Activated CD4-positive, alpha-beta memory T cell treated with anti-CD3 and anti-CD28 coated beads, Interleukin-2, amount 10 ng/mL, durations not matched to agents 7 days and 5 days (primary cell): Measurements from ENCODE around the gene GNRH2. TPM values are rescaled to one million over a fixed set of nuclear protein-coding genes. Genes with fewer than 3 reads are reported as not detected.

Source experiments
- CTCF ChIA-PET: fragments of 350-600 bp; sonication (Branson Sonifier 250); formaldehyde crosslinking; loops from one replicate; lab custom pipeline; 2021; ENCODE audit warnings: antibody characterized with exemption, inconsistent platforms; lab: Charles Lee
- POLR2A ChIA-PET: fragments of 350-600 bp; sonication (Branson Sonifier 250); formaldehyde crosslinking; loops from one replicate; lab custom pipeline; 2021; ENCODE audit warnings: antibody characterized with exemption; lab: Charles Lee
- DNase-seq: peaks from one replicate; pipeline ENCODE4 v3.0.0-alpha.2; 2020
- H3K27ac Mint-ChIP-seq: one replicate; pipeline ENCODE4 v1.8.0; 2021; ENCODE audit warnings: mild to moderate bottlenecking, mixed read lengths
- H3K27me3 Mint-ChIP-seq: one replicate; pipeline ENCODE4 v1.8.0; 2021; ENCODE audit warnings: mixed read lengths
- H3K36me3 Mint-ChIP-seq: one replicate; pipeline ENCODE4 v1.8.0; 2021; ENCODE audit warnings: low read depth, mixed read lengths
- H3K4me1 Mint-ChIP-seq: one replicate; pipeline ENCODE4 v1.8.0; 2021; ENCODE audit warnings: mixed read lengths
- H3K4me3 Mint-ChIP-seq: one replicate; pipeline ENCODE4 v1.8.0; 2021; ENCODE audit warnings: mild to moderate bottlenecking, mixed read lengths
- H3K9me3 Mint-ChIP-seq: one replicate; pipeline ENCODE4 v1.8.0; 2021; ENCODE audit warnings: mixed read lengths
- total RNA-seq, 2 experiments: library from RNA; stranded (reverse); gene quantifications; one replicate each; pipeline ENCODE4 v1.2.3, GENCODE V29; 2021

The GNRH2 gene
- total RNA-seq, 2 experiments from 2014 or later, result 2.3 to 3.0 TPM

DNA sequence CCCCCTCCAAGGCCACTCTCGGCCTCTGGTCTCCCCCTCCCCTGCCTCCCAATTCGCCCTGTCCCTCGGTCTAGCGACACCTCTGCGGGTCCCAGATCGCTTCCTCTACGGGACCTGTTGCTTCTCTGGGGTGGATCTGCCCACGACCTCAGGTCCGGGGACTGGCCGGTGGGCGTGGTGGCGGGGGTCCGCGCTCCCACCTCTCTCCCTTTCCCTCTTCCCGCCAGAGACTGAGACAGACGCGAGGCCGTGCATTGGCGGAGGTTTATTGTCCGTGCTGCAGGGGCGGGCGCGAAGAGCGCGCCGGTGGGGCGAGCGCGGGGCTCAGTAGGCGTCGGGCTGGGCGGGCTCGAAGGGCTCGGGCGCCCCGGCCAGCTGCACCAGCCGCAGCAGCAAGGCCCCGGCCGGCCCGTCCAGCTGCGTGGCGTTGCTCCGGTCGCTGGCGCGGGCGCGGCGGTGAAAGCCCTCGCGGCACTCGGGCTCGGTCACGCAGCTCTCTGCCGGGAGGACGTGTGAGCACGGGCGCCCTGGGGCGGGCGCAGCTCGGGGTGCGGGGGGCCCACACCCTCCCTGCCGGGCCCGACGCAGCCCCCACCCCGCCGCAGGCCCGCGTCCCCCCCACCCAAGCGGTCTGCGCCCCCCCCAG, 39.0 kb downstream of the GNRH2 start:
- H3K4me1 Mint-ChIP-seq, result peaks cover 17% of the 10 kb centered on the region
- no peak overlapping the region for H3K4me3 Mint-ChIP-seq
- H3K9me3 Mint-ChIP-seq, result peaks cover 5% of the 10 kb centered on the region
- peaks cover 57% of the 10 kb centered on the region for H3K27me3 Mint-ChIP-seq
- no peak for DNase-seq
- H3K27ac Mint-ChIP-seq, result no peak overlapping the region
- POLR2A ChIA-PET, result no interaction called here
- peaks cover 5% of the 10 kb centered on the region for H3K36me3 Mint-ChIP-seq
- CTCF ChIA-PET, result no interaction called here

DNA sequence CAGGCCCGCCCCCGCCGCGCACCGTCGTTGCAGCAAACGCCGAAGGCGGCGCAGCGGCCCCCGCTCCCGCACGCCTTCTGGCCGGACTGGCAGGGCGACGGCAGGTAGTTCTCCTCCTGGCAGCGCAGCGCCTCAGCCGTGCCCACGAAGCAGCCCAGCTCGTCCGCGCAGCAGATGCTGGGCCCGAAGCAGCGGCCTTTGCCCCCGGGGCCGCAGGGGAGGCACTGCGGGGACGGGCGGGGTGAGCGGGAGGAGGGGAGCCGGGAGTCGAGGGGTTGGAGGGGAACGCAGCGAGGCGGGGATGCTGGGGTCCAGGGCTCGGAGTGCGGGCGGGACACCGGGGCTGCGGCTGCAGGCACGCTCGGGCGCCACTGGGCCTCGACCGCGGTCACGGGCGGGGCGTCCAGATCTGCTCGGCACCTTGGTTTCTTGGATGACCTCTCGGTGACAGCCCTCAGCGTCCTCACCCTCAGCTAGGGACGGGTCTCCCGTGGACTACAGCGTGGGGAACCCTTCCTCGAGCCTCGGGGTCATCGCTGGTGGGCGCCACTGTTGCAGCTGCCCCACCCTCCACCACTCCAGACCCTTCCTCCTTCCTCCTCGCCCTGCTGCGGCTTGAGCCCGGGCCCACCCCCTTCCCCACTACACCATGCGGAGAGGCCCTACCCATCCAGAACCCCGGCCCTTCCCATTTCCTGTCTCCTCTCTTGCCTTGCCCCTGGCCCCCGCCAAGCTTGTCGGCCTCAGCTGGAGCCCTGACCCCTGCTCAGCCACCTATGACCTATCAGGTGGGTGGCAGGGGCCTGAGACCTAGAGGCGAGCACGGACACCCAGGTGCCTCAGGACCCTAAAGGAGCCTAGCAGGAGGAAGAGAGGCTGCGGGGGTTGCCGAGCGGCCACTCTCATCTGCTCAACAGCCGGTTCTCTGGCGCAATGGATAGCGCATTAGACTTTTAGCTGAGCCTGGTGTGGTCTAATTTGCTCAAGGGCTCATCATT, 39.8 kb downstream of the GNRH2 start:
- Mint-ChIP-seq H3K4me3 (no peak overlapping the region), H3K4me1 (peaks cover 10% of the 10 kb centered on the region), H3K27ac (no peak overlapping the region), H3K36me3 (no peaks in the 10 kb centered on the region), H3K9me3 (no peaks in the 10 kb centered on the region), H3K27me3 (peaks cover 54% of the 10 kb centered on the region)
- ChIA-PET POLR2A (no interaction called here), CTCF (interaction anchor here (0.6 kb wide), 1 partner anchor 30 kb away, joined by 3 read pairs; no protein-coding TSS in a partner anchor)
- DNase-seq, result no peak

DNA sequence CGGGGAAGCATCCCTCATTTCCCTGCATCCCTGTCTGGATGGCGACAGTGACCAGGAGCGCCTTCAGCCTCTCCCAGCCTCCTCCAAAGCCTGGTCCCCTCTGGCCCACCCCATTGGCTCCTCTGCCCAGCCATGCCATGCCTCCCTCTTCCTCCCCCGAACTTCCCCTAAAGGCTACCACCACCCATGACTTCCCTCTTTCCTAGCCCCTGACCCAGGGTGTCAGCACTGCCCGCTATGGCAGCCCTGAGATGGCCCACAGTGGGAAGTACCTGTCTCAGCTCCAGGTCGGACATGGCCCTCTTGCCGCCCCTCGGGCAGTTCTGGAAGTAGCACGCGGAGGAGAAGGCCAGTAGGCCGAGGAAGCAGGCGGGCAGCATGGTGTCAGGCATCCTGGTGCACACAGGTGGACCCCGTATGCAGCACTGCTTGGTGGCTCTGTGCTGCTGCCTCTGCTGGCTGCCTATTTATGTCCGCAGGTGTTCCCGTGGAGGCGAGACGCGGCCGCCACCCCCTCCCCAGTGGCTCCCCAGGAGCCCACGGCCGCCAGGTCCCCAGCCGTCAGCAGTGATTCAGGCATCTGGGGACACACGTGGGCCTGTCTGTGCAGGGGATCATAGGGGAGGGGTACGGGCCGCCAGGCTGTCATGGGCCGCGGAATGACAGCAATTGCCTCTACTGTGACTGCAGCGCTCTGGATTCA, 41.0 kb downstream of the GNRH2 start, which contains the start of gene AVP:
TSS of gene AVP (minus strand) at position 442 of the 703 bp plus-strand sequence. CDS start at position 392, 50 bp downstream.
- Mint-ChIP-seq H3K4me3 (no peak within 1 kb of the TSS), H3K4me1 (peaks cover 10% of the 10 kb centered on the region), H3K9me3 (no peaks in the 10 kb centered on the region), H3K27me3 (peaks cover 55% of the 10 kb centered on the region), H3K27ac (no peak within 1 kb of the TSS), H3K36me3 (no peaks in the 10 kb centered on the region)
- DNase-seq, result no peak
- ChIA-PET POLR2A (no interaction called here), CTCF (interaction anchor here (0.6 kb wide), 1 partner anchor 31 kb away, joined by 3 read pairs; no protein-coding TSS in a partner anchor)

DNA sequence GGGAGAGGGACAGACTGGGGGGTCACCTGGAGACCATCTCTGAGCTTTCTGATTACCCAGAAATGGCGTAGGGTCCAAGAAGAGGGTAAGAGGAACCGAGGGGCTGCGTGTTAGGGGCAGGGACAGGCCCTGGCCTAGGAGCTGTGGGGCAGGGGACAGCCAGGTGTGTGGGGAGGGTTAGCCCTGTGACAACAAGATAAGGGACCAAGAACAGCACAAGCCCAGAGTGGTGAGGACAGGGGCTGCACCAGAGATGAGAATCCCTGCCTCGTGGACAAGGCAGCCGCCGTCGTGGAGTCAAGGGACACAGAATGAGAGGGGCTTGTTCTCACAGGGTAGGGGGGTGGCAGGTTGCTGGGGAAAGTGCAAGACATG, 41.6 kb downstream of the GNRH2 start:
- H3K27me3 Mint-ChIP-seq, result peaks cover 56% of the 10 kb centered on the region
- no peaks in the 10 kb centered on the region for H3K36me3 Mint-ChIP-seq

DNA sequence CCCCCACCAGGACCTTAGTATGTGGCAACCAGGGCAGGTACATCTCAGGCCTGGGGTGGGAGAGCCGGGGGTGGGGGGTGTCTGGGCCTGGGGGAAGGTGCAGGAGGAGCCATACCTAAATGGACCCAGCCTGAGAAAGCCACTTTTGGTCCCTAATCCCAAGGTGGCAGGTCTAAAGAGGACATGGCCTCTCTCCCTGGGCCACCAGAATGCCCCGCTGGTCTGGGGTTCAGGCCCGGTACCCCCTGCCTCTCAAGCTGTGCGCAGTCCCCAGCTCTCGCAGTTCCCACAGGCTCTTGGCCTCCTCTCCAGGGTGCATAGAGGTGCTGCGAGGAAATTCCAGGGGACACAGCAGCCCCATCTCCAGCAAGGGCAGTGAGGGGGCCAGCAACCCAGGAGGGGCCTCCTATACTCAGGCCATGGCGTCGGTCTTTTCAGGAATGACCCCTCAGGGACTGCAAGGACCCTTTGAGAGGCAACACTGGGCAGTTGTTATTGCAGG, 42.2 kb downstream of the GNRH2 start:
- H3K4me3 Mint-ChIP-seq, result no peak overlapping the region
- no peaks in the 10 kb centered on the region for H3K36me3 Mint-ChIP-seq
- ChIA-PET CTCF (no interaction called here), POLR2A (no interaction called here)
- peaks cover 57% of the 10 kb centered on the region for H3K27me3 Mint-ChIP-seq
- peaks cover 15% of the 10 kb centered on the region for H3K4me1 Mint-ChIP-seq
- DNase-seq, result no peak
- no peaks in the 10 kb centered on the region for H3K9me3 Mint-ChIP-seq
- no peak overlapping the region for H3K27ac Mint-ChIP-seq

More for the DNA sequence above, 41.6 kb downstream of the GNRH2 start:
- H3K27ac Mint-ChIP-seq, result no peak overlapping the region
- no peak for DNase-seq
- H3K4me1 Mint-ChIP-seq, result peaks cover 10% of the 10 kb centered on the region
- CTCF ChIA-PET, result no interaction called here
- POLR2A ChIA-PET, result no interaction called here
- no peak overlapping the region for H3K4me3 Mint-ChIP-seq
- no peaks in the 10 kb centered on the region for H3K9me3 Mint-ChIP-seq

DNA sequence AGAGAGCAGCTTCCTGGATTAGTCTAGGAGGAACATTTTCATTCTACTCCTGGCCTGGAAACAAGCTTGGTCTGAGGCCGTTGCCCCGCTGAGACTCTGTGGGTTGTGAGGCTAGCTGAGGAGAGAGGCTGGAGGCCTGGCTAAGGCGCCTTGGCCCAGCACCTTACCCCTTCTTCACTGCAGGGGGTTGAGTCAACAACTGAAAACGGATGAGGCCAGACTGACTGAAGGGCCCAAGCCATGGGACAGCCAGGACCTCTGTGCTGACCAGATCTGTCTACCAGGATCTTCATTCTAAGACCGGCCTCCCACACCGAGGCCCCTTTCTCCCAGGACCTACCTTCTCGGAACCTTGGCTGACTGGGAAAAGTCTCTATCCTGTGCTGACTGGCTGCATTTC, 44.6 kb downstream of the GNRH2 start:
- CTCF ChIA-PET, result interaction anchor here (0.9 to 1.7 kb wide), 2 partner anchors 10 to 28 kb away, joined by 4 read pairs; no protein-coding TSS in a partner anchor
- no peak for DNase-seq
- H3K27me3 Mint-ChIP-seq, result peaks cover 50% of the 10 kb centered on the region
- H3K4me3 Mint-ChIP-seq, result no peak overlapping the region
- no peaks in the 10 kb centered on the region for H3K9me3 Mint-ChIP-seq
- POLR2A ChIA-PET, result no interaction called here
- peaks cover 18% of the 10 kb centered on the region for H3K4me1 Mint-ChIP-seq
- H3K27ac Mint-ChIP-seq, result no peak overlapping the region
- no peaks in the 10 kb centered on the region for H3K36me3 Mint-ChIP-seq

DNA sequence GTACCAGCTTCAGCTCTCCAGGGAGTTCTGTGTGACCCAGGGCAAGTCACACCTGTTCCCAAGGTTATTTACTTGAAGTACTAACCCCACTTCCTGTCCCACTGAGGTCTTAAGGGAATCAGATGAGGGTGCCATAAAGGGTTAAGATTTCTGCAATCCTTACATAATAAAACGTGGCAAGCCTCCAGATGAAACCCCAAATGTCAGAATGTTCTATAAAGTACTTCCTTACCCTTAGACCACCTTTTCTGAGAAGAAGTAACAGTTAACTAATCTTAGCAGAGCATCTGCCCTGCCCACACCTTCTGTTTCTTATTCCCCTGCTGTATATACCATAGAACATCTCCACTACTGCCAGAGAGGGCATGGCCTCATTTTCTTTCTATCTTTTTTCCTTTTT, 47.1 kb downstream of the GNRH2 start:
- ChIA-PET POLR2A (no interaction called here), CTCF (interaction anchor here (0.7 to 1.0 kb wide), 2 partner anchors 21 to 377 kb away, joined by 3 read pairs; no protein-coding TSS in a partner anchor)
- H3K36me3 Mint-ChIP-seq, result no peaks in the 10 kb centered on the region
- no peaks in the 10 kb centered on the region for H3K9me3 Mint-ChIP-seq
- H3K27me3 Mint-ChIP-seq, result peaks cover 35% of the 10 kb centered on the region
- DNase-seq, result no peak
- no peak overlapping the region for H3K27ac Mint-ChIP-seq
- peaks cover 21% of the 10 kb centered on the region for H3K4me1 Mint-ChIP-seq
- H3K4me3 Mint-ChIP-seq, result no peak overlapping the region

DNA sequence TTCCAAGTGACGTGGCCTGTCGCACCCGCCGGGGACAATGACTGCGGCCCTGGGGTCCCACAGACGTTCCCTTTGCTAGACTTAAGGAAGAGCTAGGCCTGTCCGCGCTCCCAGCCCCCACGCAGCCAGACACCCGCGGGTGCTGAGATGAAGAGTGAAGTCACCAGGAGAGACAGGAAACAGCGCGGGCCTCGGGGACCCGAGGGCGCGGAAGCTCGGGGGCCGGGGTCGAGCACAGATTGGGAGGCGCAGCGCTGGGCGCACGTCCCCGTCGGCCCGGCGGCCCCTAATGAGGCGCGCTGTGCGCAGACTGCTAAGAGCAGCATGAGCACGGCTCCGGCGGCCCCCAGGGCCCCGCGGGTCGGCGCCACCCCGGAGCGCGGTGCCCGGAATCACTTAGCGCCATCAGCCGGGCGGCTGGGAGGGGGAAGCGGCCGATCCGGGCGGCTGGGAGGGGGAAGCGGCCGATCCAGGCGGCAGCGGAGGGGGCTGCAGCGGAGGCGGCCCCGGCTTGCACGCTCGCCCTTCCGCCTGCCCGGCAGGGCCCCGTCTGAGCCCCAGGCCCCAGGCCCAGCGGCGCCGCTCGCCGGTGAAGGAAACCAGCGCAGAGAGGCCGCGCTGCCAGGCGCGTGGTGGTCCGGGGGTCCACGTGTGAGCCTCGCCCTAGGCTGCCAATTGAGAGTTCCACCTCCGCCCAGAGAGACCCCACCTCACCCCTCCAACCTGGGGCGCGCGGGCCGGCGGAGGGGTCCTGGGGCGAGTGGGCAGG, 49.4 kb downstream of the GNRH2 start:
- ChIA-PET CTCF (interaction anchor here (1.0 to 1.4 kb wide), 2 partner anchors 15 to 16 kb away, joined by 3 to 5 read pairs; no protein-coding TSS in a partner anchor), POLR2A (interaction anchor here (0.7 to 1.4 kb wide), 3 partner anchors 8 to 15 kb away, joined by 3 to 7 read pairs (median 3); no protein-coding TSS in a partner anchor)
- H3K36me3 Mint-ChIP-seq, result no peaks in the 10 kb centered on the region
- peaks cover 21% of the 10 kb centered on the region for H3K4me1 Mint-ChIP-seq
- peak; percentile 31 for DNase-seq
- H3K4me3 Mint-ChIP-seq, result peak overlapping the region; percentile 74
- H3K27ac Mint-ChIP-seq, result no peak overlapping the region
- peaks cover 39% of the 10 kb centered on the region for H3K27me3 Mint-ChIP-seq
- no peaks in the 10 kb centered on the region for H3K9me3 Mint-ChIP-seq

DNA sequence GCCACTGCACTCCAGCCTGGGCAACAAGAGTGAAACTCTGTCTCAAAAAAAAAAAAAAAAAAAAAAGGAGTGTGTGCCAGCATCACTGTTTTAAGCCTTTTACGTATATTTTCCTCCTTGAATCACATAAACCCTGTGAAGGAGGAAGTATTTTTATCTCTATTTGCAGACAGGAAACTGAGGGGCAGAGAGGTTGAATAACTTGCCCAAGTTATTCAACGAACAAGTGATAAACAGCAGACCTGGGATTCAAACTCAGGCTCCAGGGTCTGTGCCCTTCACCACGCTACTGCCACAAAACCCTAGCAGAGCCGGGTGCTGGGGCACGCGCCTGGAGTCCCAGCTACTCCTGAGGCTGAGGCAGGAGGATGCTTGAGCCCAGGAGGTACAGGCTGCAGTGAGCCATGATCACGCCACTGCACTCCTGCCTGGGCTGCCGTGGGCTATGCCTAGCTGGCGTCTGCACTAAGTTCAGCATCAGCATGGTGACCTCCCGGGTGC, 50.5 kb downstream of the GNRH2 start:
- Mint-ChIP-seq H3K9me3 (no peaks in the 10 kb centered on the region), H3K36me3 (no peaks in the 10 kb centered on the region), H3K4me1 (peaks cover 21% of the 10 kb centered on the region), H3K27me3 (peaks cover 36% of the 10 kb centered on the region), H3K4me3 (no peak overlapping the region), H3K27ac (no peak overlapping the region)
- POLR2A ChIA-PET, result interaction anchor here (1.2 kb wide), 1 partner anchor 8 kb away, joined by 4 read pairs; no protein-coding TSS in a partner anchor
- CTCF ChIA-PET, result no interaction called here
- no peak for DNase-seq

DNA sequence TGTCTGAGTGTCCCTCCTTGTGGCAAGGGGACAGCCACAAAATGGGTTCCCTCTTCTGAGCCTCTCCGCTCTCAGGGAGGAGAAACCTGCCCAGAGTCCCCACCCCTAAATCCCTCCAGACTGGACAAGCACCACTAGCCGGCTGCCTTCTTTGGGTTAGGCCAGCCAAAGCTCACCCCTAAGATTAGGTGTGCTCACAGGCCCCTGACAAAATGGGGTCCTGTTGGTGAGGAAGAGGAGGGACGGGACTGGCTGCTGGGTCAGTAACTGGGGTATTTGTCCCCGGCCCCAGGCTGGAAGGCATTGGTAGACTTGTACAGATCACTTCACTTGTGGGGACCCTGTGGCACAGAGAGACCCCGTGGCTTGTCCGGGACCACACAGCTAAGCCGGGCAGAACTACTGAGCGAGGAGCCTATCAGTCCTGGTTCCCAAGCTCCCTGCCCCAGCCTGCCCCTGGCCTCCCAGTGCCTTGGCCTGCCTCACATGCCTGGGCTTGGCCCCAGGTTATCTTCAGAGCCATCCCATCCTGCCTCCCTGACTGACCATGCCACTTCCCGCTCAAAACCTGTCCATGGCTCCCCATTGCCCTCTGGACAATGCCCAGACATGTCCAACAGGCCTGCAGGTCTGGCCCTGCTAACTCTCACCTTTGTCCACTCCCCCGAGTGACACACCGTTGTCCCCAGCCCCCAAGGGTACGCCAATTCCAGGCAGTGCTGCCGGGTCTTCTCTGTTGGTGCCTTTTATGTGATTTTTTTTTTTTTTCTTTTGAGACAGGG, 51.6 kb downstream of the GNRH2 start:
- Mint-ChIP-seq H3K4me3 (no peak overlapping the region), H3K27ac (no peak overlapping the region), H3K9me3 (no peaks in the 10 kb centered on the region), H3K27me3 (peaks cover 30% of the 10 kb centered on the region), H3K36me3 (no peaks in the 10 kb centered on the region), H3K4me1 (peaks cover 21% of the 10 kb centered on the region)
- ChIA-PET CTCF (interaction anchor here (1.7 kb wide), 1 partner anchor 18 kb away, joined by 4 read pairs; no protein-coding TSS in a partner anchor), POLR2A (no interaction called here)
- no peak for DNase-seq
